RWPE2 (cell line): ENCODE results near the gene CSMD2.

Experiments
- ATAC-seq: fragments of 200-7000 bp; cut with Tn5 transposase; 3 replicates; pipeline ENCODE4 v1.9.1; 2021; ENCODE audit warnings: low read depth
- DNase-seq: peaks from one replicate; pipeline ENCODE4 v3.0.0-alpha.2; 2020; ENCODE audit warnings: low spot score
- H3K27ac ChIP-seq: fragments of 450-650 bp; 2 replicates; pipeline ENCODE4 v1.5.1; 2017; ENCODE audit warnings: mild to moderate bottlenecking; ENCODE audit not compliant: poor library complexity, severe bottlenecking
- H3K27me3 ChIP-seq: fragments of 250-450 bp; sonication (Bioruptor Pico); 2 replicates; pipeline ENCODE4 v1.5.1; 2021; ENCODE audit warnings: mild to moderate bottlenecking, moderate library complexity; ENCODE audit not compliant: insufficient read depth, poor library complexity, severe bottlenecking
- H3K36me3 ChIP-seq: fragments of 250-450 bp; sonication (Bioruptor Pico); 2 replicates; pipeline ENCODE4 v1.5.1; 2020; ENCODE audit warnings: low read depth, mild to moderate bottlenecking, moderate library complexity
- H3K4me1 ChIP-seq: fragments of 250-450 bp; sonication (Bioruptor Pico); 2 replicates; pipeline ENCODE4 v1.5.1; 2021; ENCODE audit warnings: mild to moderate bottlenecking, moderate library complexity; ENCODE audit not compliant: insufficient read depth, poor library complexity, severe bottlenecking
- H3K4me3 ChIP-seq: fragments of 250-450 bp; sonication (Bioruptor Pico); 2 replicates; pipeline ENCODE4 v1.5.1; 2021; ENCODE audit warnings: mild to moderate bottlenecking, moderate library complexity; ENCODE audit not compliant: severe bottlenecking
- H3K9me3 ChIP-seq: fragments of 250-450 bp; sonication (Bioruptor Pico); 2 replicates; pipeline ENCODE4 v1.5.1; 2021; ENCODE audit warnings: mild to moderate bottlenecking, moderate library complexity; ENCODE audit not compliant: severe bottlenecking
- CTCF ChIP-seq: fragments of 450-650 bp; IDR thresholded peaks from one replicate; pipeline ENCODE4 v1.5.1; 2017; ENCODE audit warnings: mild to moderate bottlenecking, moderate library complexity; ENCODE audit not compliant: poor library complexity, severe bottlenecking

Gene CSMD2

GRCh38 chr1:33872275-33872674 is 292.8 kb downstream of the CSMD2 start:
- DNase-seq (no peak), ATAC-seq (no peak)
- no peak overlapping the region for H3K27ac ChIP-seq
- H3K36me3 ChIP-seq = no peaks in the 10 kb centered on the region
- no peaks in the 10 kb centered on the region for H3K9me3 ChIP-seq
- no peak for TF ChIP-seq CTCF
- no peak overlapping the region for H3K4me3 ChIP-seq
- no peaks in the 10 kb centered on the region for H3K27me3 ChIP-seq
- no peaks in the 10 kb centered on the region for H3K4me1 ChIP-seq

- H3K36me3 ChIP-seq = no peaks in the 10 kb centered on the region
- H3K4me1 ChIP-seq = no peaks in the 10 kb centered on the region
- H3K4me3 ChIP-seq = no peak overlapping the region
- no peaks in the 10 kb centered on the region for H3K9me3 ChIP-seq
- TF ChIP-seq CTCF = no peak
- no peak overlapping the region for H3K27ac ChIP-seq
- ATAC-seq = no peak
- no peaks in the 10 kb centered on the region for H3K27me3 ChIP-seq
- DNase-seq = no peak
Observed at GRCh38 chr1:33867684-33868083, 297.3 kb downstream of the CSMD2 start.

GRCh38 chr1:33866281-33866680 is 298.7 kb downstream of the CSMD2 start:
- H3K27ac ChIP-seq = no peak overlapping the region
- ATAC-seq = no peak
- no peak overlapping the region for H3K4me3 ChIP-seq
- no peak for TF ChIP-seq CTCF
- no peaks in the 10 kb centered on the region for H3K4me1 ChIP-seq
- no peaks in the 10 kb centered on the region for H3K36me3 ChIP-seq
- DNase-seq = no peak
- H3K9me3 ChIP-seq = no peaks in the 10 kb centered on the region
- no peaks in the 10 kb centered on the region for H3K27me3 ChIP-seq

GRCh38 chr1:33864460-33865389 is 300.3 kb downstream of the CSMD2 start:
- no peak for TF ChIP-seq CTCF
- no peak for ATAC-seq
- peaks cover 3% of the 10 kb centered on the region for H3K27me3 ChIP-seq
- no peak overlapping the region for H3K27ac ChIP-seq
- H3K4me3 ChIP-seq = no peak overlapping the region
- no peaks in the 10 kb centered on the region for H3K36me3 ChIP-seq
- DNase-seq = no peak
- H3K4me1 ChIP-seq = no peaks in the 10 kb centered on the region
- H3K9me3 ChIP-seq = no peaks in the 10 kb centered on the region

- H3K36me3 ChIP-seq = no peaks in the 10 kb centered on the region
- no peak within 1 kb of the TSS for H3K4me3 ChIP-seq
- no peak for TF ChIP-seq CTCF
- DNase-seq (no peak), ATAC-seq (no peak)
- H3K27me3 ChIP-seq = peaks cover 3% of the 10 kb centered on the region
- H3K27ac ChIP-seq = no peak within 1 kb of the TSS
- no peaks in the 10 kb centered on the region for H3K4me1 ChIP-seq
- no peaks in the 10 kb centered on the region for H3K9me3 ChIP-seq
Observed at GRCh38 chr1:33863779-33864178, 301.3 kb downstream of the CSMD2 start, which contains the start of gene HMGB4. HMGB4 (plus strand) TSS chr1:33864079; CDS start chr1:33864192, 113 bp downstream.
